SIG-M5 treated with dmso at 0.1 percent for 504 hours (cell line): ENCODE results near the gene ELOA.
A peak's percentile ranks its signal among the peaks of the same experiment; 100 is the strongest.

Experiments
- DNase-seq: peaks from one replicate; lab custom pipeline; 2025; ENCODE audit not compliant: unreplicated experiment; lab: John Stamatoyannopoulos, UW

ELOA gene

DNA sequence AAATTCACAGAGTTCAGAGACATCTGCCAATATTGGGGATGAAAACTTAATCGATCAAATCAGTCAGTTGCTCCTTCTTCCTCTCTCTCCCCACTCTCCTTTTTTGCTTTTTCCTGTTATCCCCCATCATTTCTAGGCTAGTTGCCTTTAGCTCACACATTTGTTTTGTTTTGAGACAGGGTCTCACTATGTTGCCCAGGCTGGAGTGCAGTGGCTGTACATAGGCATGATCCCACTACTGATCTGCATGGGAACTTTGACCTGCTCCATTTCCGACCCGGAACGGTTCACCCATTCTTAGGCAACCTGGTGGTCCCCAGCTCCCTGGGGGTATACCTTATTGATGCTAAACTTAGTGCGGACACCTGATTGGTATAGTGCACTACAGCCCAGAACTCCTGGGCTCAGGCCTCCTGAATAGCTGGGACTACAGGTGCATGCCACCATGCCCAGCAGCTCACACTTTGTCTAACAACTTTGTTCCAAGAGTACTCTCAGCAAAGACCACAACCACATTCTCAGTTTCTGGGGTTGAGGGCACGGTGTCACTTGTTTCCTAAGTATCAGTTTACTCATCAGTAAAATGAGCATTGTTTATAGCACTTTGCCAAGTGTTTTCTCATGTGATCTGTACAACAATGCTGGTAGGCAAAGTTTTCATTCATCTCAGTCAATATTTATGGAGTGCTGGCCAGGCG, 6.7 kb upstream of the ELOA start:
- DNase-seq, result no peak

- DNase-seq, result no peak
These were observed 1.7 kb upstream of the ELOA start for GRCh38 chr1:23741609-23742008.

- no peak for DNase-seq
These were observed 493 bp upstream of the ELOA start for GRCh38 chr1:23742670-23743286.

DNA sequence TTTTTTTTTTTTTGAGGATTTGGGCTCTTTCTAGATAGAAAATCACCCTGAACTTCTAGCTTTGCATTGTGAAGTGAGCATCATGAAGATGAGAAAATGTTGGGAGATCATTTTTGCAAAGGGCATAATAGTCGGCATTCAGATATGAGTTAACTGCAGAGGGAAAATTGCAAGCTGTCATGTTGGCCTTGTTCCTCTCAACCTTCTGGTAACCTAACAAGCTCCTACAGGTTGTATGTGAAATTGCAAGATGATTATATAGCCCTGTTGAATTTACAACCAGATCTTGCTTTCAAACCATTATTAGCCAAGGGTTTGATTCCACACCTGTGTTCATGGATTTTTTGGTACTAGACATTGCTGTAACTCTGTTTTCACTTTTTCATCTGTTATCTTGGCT, 2.2 kb downstream of the ELOA start:
- peak; percentile 66 for DNase-seq

- DNase-seq, result no peak
These were observed 4.7 kb downstream of the ELOA start for GRCh38 chr1:23748016-23748415.

GRCh38 chr1:23751050-23751814, 8.0 kb downstream of the ELOA start:
- peak; percentile 69 for DNase-seq

DNA sequence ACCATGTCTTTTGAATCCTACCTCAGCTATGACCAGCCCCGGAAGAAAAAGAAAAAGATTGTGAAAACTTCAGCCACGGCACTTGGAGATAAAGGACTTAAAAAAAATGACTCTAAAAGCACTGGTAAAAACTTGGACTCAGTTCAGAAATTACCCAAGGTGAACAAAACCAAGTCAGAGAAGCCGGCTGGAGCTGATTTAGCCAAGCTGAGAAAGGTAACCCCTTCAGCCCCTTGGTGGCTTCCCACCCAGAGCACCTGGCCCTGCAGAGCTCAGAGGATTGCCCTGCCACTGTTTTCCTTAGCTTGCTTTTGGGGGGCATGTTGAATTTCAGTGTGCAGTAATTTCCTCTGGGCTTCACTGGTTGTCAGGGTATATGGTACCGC, 8.5 kb downstream of the ELOA start:
- no peak for DNase-seq

DNA sequence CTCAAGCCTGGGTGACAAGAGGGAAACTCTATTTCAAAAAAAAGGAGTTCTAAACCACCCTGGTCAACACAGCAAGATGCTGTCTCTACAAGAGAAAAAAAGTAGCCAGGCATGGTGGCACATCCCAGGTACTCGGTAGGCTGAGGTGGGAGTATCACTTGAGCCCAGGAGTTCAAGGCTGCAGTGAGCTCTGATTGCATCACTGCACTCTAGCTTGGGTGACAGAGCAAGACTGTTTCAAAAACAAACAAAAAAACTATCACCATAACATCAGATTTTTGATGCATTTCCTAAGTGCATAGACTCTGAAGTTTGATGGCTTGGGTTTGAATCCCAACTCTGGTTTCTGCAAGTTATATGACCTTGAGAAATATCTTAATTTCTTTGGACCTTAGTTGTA, 9.6 kb downstream of the ELOA start:
- DNase-seq, result no peak

GRCh38 chr1:23756676-23757075, 13.4 kb downstream of the ELOA start:
- no peak for DNase-seq

DNA sequence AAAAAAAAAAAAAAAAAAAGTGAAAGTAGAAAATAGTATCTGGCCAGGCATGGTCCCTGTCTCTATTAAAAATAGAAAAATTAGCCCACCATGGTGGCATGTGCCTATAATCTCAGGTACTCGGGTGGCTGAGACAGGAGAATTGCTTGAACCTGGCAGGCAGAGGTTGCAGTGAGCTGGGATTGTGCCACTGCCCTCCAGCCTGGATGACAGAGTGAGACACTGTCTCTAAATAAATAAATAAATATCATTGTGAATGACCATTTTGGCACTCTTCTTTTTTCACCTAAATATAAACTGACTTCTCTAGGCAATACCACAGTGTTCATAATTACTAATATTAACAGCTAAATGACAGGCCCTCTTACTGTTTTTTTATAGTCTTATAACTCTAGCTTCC, 14.5 kb downstream of the ELOA start:
- no peak for DNase-seq

DNA sequence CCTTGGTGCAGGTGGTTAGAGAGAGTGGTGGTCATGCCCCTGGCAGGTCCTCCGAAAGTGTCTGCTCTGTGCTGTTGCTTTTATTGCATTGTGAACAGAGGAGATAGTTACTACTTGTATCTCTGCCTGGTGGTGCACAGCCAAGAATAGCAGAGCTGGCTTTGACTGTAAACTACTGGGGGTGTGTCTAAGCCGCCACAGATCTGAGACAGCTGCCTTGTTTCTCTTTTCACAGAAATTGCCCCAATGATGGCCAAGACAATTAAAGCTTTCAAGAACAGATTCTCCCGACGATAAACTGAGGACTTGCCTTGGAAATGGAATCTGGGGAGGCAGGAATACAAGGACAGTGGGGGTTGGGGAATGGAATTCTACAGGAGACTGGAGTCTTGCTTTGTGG, 16.0 kb downstream of the ELOA start:
- DNase-seq, result no peak

DNA sequence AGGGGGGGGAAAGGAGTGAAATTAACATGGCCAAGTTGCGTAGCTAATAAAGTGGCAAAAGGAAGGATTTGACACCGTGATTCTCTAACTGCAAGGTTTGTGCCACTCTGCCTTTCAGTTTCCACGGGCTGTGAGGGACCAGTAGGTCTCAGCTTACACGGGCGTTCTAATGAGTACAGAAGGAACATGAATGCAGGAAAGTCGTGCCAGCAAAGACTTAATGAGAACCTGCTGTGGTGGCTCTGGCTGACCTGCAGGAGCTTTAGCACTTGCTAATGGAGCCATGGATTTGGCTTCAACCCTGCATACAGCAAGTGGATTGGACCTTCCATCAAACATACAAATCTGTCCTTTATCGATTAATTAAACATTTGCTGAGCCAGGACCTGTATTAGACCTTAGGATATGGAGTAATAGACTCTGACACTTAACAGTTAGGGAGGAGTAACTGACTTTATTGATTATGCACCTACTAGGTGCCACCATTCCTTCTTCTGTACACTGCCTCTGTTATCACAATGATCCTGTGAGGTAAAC, 19.8 kb downstream of the ELOA start:
- no peak for DNase-seq

GRCh38 chr1:23768733-23769132, 25.5 kb downstream of the ELOA start:
- no peak for DNase-seq

DNA sequence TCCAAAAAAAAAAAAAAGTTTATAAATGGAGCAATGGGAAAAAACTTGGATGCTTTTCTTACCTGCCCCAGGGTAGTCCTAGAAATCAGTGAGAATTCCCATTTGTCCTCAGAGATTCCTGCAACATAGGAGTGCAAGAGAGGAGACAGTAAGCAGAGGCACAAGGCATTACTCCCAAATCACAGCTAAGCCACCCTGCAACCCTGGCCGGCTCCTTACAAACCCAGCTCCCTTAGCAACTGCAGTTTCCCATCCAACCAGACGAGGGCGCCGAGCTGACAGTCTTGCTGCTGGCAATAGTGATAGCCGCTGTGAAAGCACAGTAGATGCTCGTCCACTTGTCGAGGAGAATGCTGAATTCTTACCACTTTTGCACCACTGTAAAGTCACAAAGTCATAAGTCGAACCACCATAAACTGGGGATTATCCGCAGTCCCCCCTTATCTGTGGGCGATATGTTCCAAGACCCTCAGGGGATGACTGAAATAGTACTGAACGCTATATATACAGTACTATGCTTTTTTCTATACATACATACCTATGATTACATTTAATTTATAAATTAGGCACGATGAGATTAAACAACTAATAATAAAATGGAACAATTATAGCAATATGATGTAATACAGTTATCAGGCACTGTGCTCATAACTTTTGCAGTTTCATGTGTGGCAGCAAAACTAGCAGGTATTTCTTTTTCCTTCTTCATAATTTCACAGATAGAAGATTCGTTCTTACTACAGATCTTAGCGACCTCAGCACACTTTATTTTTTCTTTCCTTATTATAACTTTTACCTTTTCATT, 29.0 kb downstream of the ELOA start:
- peak; percentile 63 for DNase-seq

DNA sequence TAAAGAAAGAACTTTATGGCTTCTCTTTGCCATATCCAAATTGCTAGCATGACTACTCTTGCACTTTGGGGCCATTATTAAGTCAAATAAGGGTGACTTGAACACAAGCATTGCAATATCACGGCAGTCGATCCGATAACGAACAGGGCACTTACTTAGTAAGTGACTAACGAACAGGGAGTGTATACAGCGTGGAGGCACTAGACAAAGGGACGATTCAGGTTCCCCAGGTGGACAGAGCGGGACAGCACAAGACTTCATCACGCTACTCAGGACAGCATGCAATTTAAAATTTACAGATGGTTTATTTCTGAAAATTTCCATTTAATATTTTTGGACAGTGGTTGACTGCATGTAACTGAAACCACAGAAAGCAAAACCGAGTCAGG, 29.6 kb downstream of the ELOA start:
- no peak for DNase-seq

GRCh38 chr1:23774174-23774880, 31.1 kb downstream of the ELOA start:
- no peak for DNase-seq

GRCh38 chr1:23776217-23776616, 32.9 kb downstream of the ELOA start:
- DNase-seq, result no peak

DNA sequence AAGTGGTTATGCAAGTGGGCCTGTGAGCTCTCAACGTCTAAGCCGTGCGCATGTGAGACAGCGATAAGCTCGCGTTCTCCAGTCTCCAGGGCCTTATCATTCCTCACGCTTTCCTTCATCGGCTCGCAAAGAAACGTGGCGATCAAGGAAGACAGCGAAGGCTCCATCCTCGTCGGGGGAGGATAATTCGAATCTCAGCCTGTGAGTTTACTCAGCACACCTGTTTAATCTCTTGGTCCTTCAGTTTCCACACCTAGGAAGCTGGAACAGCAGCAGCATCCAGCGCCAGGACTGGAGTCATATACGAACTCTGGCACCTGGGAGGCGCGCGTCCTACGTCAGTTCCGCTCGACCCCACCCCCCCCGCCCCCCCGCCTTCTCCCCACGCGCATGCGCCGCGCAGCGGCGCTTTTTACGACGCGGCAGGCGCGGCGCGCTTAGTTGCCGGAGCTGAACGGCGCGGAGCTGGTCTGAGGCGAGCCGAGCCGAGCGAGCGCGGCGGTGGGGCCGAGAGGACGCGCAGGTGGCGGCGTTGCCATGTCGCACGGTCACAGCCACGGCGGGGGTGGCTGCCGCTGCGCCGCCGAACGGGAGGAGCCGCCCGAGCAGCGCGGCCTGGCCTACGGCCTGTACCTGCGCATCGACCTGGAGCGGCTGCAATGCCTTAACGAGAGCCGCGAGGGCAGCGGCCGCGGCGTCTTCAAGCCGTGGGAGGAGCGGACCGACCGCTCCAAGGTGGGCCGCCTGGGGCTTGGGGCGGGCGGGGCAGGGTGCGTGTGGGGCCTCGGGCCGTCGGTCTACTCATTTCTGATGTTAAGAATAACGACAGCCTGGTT, 34.9 kb downstream of the ELOA start, which contains the start of gene PITHD1:
PITHD1 (plus strand) TSS at position 440 of the 836 bp plus-strand sequence; CDS start at position 538, 98 bp downstream.
- DNase-seq, result peak; percentile 82

DNA sequence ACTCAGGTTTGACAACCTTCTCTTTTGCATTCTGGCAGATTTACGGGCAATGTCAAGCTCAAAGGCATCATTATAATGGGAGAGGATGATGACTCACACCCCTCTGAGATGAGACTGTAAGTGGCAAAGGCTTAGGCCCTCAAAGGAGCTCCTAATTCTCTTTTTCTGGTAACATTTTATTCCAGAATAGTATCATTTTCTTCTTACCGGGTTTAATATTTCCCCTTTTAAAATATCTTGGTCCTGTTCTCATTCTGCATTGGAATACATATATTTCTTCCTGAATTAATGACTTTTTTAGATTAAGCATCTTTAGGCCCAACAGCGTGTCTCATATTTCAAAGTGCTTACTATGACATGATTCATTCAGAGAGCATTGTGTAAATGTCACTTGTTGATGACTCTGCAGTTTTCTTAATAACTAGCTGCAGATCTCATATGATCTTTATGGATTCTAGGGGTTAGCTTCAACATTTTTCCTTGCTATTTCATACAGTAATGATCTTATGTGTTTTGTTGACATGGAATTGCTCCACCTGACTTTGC, 36.6 kb downstream of the ELOA start:
- DNase-seq, result no peak
